ENCODE results near the gene GSE1.

Gene GSE1

DNA sequence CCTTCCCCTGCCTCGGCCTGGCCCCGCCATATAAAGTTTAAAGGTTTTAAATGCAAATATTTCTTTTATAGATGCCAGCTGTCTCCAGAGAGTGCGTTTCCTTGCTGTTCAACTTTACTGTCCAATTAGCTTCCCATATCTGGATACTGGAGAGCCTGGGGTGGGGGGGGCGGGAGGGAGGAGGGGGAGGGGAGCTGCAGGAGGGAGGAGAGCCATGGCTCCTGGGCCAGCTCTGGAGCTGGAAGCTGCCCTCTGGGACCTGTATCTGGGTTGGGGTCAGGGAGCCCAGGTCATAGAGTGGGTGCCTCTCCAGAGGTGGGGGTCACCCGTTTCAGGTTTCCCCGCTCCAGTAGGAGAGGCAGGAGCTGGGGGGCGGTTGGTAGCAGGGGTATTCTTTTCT, 6.2 kb upstream of the GSE1 start:
- no peak for DNase-seq (ENCODE audit: low read depth)

DNA sequence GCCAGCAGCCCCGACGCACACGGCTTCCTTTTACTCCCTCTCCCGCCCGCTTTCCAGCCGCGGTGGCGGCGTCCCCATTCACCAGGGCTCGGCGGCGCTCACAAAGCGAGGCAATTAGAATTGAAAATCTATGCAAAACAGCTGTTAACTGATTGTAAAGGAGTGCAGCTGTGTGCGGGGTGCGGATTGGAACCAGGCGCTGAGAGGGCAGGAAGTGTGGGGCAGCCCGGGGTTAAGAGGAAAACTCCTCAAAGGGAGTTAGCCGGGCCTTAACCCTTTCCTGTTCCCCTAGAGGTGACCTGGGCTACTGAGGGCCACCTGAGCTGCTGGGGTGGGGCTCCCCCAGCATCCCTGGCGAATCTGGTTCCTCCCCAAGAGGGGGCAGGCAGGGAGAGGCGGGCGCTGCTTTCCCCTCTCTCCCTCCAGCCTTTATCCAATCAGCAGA, 5.8 kb upstream of the GSE1 start:
- DNase-seq (ENCODE audit: low read depth), result no peak

DNA sequence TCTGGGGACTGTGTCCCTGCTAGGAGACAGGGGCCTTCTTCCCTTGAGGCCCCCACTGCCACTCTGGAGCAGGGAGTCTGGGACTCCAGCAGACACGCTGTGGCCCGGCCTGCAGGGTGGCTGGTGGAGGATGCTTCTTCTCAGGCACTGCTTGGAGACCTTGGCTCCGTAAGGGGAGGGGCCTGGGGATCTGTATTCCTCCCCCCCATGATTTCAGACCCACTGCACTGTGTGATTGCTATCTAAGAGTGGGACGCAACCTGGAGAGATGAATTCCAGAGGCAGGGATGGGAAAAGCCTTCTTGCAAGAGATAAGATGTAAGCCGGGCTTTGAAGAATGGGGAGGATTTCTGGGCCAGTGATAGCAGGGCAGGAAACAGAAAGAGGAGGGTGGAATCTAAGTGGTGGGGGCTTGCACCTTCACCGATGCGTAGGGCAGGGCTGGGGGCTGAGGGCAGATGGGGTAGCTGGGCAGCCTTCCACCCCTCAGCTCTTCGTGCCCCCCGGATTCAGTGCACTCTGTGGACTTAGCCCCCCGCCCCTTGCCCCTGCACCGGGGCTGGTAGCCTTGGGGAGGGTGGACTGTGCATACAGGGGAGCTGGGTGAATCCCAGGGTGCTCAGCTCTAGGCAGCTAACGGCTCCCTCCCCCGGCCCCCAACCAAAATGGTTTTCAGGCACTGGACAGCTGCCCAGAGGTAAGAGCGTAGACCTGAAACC, 5.2 kb upstream of the GSE1 start:
- no peak for DNase-seq (ENCODE audit: low read depth)

DNA sequence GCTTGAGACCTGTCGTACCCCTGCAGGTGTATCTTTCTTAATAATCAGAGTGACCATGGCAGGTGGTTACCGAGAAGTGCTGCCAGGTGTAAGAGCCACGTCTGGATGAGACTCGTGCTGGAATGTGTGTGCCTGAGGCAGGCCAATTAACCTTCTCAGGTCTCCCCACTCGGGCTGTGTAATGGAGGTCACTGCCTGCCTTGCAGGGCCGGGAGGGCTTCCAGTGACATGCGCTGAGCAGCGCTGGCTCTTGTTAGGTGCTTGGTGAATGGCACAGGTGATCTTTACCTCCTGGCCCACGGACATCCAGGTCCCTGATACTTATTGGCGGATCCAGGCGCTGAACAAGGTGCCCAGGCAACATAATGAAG, 4.6 kb upstream of the GSE1 start:
- DNase-seq (ENCODE audit: low read depth), result no peak

DNA sequence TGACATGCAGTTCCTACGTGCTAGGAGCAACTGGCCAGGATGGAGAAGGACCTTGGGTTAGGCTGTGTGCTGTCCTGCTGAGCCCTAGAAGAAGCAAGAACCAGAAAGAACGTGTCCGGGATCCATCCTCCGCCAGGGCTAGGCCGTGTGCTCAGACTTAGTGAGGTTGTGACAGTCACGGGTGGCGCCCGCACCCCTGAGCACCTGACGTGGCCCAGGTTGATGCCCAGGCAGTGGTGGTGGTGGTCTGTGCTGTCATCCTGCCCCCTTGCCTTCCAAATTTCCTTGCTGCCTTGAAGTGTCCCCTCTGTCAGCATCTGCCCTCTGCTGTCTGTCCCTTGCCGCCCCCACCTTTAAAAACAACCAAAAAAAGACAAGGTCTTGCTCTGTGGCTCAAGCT, 4.2 kb upstream of the GSE1 start:
- no peak for DNase-seq (ENCODE audit: low read depth)

DNA sequence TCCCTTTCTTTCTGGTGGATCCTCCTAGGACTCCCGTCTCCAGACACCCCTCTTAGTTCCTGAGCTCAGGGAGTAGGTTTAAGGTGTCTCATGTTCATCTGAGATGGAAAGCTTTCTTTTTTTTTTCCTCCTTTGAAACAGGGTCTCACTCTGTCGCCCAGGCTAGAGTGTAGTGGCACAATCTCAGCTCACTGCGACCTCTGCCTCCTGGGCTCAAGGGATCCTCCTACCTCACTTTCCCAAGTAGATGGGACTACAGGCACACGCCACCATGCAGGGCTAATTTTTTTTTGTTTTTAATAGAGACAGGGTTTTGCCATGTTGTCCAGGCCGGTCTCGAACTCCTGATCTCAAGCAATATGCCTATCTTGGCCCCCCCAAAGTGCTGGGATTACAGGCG, 3.6 kb upstream of the GSE1 start:
- no peak for DNase-seq (ENCODE audit: low read depth)

DNA sequence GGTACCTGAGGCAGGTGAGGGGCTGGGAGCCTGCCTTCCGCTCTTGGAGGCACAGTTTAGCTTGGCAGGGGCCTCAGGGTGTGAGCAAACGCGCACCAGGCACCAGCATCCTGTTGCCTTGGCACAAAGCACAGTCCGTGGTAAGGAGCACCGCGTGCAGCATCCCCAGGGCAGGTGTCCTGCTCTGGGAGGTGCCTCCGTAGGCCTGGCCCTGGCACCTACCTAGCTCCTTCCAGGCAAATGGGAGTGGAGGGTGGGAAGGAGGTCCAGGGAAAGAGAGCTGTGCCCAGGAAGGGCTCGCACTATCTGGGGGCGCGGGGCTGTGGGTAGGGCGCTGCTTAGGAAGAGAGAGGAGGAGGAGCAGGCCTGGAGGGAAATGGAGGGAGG, 3.1 kb upstream of the GSE1 start:
- no peak for DNase-seq (ENCODE audit: low read depth)

DNA sequence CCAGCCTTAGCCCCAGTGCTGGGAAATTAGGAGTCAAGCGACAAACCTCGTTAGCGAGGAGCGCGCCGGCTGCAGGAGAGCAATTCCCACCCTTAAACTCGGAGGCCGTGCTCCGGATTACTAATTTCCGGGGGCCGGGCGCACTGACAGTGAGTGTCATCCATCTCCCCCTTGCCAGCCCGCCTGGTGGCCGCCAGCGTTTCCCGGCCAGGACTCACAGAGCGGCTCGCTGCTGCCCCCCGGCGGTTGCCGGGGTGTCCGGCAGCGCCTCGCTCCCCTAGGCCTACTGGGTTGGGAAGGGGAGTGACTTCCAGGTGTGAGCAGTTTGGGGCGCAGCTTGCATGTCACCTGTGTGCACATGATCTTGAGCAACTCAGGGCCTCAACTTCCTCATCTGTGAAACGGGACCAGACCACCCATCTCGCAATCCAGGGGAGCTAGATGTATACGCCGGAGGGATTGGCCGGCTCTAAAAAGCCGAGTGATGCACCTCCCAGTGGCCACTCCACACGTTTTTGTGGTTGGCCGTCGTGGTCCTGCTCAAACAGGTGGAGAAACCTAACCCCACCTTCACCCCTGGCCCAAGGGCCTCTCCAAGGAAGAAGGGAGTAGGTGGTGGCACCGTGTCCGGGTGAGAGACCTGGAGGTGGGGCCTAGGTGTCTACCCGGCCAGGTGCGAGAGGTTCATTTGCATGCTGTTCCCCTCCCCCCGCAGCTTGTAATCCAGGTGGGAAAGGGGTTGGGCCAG, 2.5 kb upstream of the GSE1 start:
- DNase-seq (ENCODE audit: low read depth), result peak; percentile 62

DNA sequence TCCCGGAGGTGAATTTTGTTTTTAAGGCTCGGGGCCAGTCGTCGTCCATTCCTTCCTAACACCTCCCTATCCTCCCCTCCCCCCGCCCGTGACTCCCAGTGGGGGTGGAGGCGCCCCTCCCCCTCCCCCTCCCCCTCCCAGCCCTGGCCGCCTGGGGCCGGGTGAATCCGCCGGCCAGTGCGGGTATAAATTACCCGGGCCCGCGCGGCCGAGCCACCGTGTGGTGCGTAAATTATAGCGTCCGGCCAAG, 2.0 kb upstream of the GSE1 start:
- no peak for DNase-seq (ENCODE audit: low read depth)

DNA sequence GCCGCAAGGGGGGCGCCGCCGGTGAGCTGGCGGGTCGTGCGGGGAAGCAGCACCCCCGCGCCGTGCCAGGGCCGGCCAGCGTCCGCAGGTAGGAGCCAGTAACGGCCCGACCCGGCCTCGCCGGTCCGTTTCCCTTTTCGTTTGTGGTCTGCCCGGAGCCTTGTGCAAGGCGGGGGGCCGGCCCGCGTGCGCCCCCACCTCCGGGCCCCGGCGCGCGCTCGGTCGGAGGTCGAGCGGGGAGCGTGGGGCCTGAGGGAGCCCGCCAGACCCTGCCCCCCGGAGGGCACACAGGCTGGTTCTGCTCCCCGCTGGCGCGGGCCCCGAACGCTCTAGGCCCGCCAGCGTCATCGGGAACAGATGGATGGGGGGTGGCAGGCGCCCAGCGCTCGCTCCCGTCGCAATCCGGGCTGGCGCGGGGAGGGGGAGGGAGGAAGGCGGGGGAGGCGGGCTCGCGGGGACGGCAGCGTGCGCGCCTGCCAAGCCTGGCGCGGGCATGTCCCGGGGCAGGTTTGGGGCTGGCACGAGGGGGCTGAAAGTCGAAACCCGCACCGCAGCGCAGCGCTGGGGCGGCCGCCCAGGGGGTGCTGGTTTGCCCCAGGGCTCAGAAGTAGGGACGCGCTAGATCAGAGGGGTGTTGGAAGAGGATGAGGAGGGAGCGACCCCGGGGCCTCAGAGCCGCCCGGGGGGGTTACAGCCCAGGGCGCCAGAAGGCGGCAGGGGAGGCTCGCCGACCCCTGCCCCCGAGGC, 1.5 kb upstream of the GSE1 start:
- DNase-seq (ENCODE audit: low read depth), result peak; percentile 70

DNA sequence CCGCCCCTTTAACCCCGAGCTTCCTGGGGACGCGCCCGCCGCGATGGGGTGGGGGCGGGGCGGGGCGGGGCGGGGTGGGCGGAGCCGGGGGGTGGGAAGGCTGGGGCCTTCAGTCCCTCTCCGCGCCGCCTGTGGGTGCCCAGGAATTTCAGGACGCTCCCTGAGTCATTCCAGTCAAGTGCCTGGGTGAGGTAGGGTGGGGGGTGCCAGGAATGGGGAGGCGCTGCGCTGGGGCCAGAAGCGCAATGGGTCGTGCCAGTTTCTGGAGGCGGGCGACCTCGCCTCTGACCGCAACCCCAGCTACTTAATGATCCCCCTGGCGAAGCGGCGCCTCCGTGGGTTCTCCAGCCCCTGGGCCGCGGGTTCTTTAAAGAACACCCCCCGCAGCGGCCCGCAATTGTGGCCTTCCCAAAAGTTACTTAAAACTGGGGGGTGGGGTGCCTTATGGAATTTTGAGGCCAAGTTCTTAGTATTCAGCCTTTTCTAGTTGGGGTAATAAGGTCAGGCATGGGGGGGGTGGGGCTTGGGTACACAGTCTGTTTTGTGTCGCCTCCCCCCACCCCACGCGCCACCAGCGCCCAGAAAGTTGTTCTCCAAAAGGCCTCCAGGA, 826 bp upstream of the GSE1 start:
- peak; percentile 79 for DNase-seq (ENCODE audit: low read depth)

DNA sequence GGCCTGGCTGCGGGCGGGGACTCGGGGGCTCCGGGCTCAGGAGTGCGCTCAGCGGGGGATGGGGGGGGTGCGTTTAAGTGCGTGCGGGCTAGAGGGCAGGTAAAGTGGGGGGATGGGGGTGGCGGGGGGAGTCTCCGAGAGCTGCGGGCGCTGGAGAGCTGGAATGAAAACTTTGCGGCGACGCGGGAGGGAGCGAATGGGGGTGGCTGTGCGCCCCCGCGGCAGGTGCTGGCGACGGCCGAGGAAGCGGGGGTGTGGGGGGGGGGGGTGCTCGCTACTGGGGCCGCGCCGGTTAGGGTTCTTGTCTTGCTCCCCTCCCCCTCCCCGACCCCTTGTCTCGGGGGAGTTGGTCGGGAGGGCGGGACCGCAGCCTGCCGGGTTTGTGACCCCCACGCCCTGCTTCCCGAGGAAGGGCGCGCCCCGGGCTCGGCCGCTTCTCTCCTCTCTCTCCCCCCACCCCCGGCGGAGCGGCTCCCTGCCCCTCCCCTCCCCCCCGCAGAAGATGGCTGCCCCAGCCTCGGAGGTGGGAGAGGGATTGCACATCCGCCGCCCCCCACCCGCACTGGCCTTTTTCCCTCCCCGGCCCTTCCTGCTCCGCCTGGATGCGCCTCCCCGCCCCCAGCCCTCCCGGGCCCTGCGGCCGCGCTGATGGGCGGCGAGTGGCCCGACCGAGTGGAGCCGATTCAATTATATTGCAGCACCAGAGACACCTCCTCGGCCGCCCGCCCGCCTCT, 649 bp downstream of the GSE1 start:
- DNase-seq (ENCODE audit: low read depth), result peak; percentile 23

DNA sequence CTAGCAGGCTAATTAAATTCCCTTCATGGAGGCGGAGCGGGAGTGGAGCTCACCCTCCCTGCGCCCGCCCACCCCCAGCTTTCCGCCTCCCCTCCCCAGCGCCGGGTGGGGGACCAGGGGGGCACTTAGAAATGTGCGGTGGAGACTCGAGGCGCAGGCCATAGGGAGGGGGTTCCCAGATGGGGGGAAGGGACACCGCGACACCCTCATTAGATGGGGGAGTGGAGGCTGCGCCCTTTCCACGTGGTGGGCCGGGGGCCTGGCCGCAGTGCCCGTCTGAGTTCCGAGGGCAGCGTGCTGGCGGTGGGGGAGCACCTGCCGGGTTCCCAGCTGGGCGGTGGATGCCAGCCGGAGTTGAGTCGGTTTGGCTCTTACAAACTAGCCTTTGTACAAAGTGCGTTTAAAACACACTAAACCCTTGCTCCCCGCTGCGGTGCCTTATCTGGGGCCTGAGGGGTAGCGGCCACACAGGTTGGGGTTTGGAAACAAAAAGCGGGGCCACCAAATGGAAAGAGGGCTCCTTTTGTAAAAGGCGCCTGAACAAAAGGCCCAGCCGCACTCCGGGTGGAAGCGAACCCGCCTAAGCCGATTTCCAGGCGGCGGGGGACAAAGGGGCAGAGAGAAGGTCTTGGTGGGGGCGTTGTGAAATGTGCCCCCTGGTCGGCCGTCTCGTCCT, 1.4 kb downstream of the GSE1 start:
- DNase-seq (ENCODE audit: low read depth), result no peak

DNA sequence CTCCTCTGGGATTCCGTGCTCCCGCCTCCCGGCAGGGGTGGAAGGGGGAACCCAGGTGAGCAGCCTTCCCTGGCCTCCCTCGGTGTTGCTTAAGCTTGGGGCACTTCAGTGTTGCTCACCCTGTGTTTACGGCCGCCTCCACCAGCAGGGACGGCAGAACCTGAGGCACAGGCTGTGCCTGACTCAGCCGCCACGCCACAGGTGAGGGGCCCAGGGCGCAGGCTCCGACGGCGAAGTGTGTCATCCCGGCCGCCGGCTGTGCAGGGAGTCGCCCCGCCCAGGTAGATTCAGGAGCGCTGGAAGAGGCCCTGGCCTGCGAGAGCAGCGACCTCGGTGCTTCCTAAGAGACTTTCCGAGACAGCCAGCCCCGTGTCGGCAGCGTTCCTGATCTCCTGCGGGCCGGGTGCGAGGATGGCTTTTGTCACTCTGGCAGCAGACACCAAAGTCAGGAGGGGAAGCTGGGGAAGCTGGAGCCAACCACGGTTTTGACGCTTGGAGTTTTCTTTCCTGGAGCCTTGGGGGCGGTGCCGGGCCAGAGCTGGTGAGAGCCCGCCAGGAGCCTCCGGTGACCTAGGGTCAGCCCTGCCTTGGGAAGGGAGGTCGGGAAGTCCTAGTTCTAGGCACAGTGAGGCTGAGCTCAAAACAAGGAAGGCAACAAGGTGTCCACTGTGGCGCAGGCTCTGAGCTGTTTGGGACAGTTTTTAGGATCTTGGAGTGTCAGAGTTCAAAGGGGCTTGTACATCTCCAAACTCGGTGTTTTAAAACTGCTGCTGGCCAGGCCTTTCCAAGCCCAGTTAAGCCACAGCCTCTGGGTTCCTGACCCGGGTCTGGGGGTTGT, 2.1 kb downstream of the GSE1 start:
- no peak for DNase-seq (ENCODE audit: low read depth)

DNA sequence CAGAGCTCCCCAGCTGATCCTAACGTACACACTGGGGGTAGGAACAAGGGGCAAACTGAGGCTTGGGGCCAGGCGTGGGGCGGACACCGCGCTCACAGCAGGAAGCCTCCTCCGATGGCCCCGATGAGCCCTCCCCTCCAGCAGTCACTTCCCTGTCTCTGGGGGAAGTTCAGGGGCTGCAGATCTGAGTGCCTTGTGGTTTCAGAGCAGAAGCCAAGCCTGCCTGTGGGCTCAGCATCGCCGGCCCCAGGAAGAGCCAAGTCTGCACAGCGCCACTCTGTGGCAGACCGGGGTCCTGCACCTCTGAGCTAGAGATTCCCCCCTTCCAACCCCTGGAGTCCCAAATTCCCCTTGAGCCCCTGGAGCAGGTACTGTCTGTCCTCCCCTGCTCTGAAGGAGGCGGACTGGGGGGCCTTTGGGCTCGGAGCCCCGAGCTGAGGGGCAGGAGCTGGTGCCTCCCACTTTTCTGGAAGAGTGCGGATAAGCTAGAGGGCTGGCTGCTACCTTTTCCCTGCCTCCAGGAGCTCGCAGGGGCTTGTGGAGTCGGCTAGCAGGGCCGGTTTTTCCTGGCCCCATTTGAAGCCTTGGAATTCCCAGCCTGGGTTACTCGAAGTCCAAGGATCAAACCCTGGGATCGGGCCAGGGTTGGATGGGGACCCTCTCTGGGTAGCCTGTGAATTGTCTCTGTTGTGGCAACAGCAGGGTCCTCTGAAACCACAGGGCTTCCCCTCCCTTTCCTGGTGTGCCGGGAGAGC, 2.9 kb downstream of the GSE1 start:
- peak; percentile 75 for DNase-seq (ENCODE audit: low read depth)

DNA sequence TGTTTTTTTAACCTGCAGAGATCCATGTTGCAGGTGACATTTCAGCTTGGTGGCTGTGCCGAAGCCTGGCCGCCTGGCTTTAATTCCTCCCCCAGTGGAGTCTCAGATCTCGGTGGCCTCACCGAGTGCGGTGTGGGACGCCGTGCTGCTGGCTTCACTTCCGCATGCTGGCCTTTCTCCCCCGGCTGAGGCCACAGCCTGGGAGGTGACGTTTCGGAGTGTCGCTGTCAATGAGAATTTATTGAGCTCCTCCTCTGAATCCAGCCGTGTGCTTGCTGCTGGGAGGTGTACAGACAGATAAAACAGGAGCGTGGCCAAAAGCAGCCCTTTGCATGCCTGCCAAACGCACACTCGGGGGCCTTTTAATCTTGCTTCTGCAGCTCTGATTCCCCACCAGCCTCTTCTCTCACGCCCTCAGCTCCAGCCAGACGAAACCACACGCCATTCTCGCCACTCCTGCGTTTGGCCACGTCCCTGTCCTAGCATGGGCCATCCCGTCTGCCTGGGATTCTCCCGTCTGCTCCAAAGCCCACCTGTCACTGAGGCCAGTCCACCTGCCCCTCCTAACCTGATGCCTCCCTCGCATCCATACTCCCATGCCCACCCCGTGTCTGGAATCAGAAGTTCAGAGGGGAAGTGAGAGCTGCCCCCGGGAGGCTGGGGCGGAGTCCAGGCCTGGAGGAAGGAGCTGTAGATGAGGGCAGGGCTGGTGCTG, 3.6 kb downstream of the GSE1 start:
- DNase-seq (ENCODE audit: low read depth), result no peak

DNA sequence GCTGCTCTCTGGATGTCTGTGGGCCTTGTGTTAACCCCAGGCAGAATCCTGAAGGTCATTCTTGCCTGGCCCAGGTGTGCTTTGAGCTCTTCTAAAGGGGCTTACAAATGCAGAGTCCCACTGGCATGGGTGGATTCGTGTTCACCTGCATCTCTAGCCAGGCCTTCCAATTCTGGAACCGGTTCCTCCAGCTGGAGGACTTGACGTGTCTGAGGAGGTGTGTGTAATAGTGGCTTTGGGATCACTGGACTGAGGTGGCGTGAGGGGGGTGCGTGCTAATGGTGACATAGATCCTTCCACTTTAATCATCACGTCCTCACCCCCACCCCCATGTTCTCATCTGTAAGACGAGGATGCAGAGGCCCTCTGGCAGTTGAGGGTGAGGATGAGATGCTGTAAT, 4.8 kb downstream of the GSE1 start:
- no peak for DNase-seq (ENCODE audit: low read depth)

DNA sequence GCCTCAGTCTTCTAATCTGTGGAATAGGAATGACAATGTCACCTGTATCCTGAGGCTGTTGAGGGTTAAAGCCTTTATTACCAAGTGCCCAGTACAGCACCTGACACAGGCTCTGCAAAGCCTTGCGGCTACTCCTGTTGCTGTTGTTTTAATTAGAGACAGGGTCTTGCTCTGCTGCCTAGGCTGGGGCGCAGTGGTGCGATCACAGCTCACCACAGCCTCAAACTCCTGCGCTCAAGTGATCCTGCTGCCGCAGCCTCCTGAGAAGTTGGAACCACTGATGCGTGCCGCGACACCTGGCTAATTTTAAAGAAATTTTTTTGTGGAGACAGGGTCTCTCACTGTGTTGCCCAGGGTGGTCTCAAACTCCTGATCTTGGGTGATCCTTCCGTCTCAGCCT, 5.4 kb downstream of the GSE1 start:
- DNase-seq (ENCODE audit: low read depth), result no peak

DNA sequence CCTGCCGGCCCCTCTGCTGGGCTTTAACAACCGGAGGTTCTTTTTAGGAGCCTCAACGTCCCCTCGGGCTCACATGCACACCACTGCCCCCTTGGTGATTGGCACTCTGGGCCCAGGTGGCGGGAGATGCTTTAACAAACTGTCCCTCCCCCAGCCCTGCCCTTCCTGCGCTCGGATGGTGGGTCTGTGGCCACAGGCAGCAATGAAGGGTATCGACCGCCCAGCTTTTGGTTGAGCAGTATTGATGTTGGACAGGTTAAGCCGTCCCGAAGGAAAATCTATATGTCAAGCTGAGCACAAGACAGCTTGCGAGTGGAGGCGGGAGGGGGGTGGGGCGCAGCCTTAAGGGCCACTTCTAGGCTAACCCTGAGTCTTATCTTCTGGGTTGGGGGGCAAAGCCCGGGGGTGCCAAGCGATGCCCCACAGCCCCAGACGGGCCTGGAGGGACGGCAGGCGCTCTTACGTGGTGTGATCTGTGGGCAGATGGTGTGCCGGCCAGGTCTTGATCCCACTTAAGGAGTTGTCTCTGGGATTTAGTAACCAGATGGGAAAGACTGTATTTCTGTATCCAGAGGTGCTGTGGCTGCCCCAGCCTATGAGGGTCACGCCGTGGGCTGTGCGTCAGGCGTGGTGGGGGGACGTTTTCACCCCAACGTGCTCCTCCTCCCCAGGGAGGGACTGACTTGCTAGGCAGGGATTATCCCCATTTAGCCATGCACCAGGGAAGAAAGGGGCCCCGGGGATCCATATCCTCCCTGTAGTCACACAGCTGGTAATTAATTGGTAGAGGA, 6.2 kb downstream of the GSE1 start:
- no peak for DNase-seq (ENCODE audit: low read depth)
